LNCAP (cell line): ENCODE measurements around the gene SLC66A1.

Source experiments
- TF ChIP-seq, protein P1 (sequence below): fragments of 450-650 bp; IDR thresholded peaks from 2 replicates; pipeline ENCODE4 v1.5.1; 2017; ENCODE audit warnings: mild to moderate bottlenecking

Gene SLC66A1

DNA sequence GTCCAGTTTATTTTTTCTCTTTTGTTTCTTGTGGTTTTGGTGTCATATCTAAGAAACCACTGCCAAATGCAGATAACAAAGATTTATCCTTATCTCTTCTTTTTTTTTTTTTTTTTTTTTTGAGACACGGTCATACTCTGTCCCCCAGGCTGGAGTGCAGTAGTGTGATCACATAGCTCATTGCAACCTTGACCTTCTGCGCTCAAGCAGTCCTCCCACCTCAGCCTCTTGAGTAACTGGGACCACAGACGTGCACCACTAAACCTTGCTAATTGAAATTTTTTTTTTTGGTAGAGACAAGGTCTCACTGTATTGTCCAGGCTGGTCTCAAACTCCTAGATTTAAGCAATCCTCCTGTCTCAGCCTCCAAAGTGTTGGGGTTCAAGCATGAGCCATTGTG, 8.9 kb downstream of the SLC66A1 start:
- TF ChIP-seq, protein P1, sequence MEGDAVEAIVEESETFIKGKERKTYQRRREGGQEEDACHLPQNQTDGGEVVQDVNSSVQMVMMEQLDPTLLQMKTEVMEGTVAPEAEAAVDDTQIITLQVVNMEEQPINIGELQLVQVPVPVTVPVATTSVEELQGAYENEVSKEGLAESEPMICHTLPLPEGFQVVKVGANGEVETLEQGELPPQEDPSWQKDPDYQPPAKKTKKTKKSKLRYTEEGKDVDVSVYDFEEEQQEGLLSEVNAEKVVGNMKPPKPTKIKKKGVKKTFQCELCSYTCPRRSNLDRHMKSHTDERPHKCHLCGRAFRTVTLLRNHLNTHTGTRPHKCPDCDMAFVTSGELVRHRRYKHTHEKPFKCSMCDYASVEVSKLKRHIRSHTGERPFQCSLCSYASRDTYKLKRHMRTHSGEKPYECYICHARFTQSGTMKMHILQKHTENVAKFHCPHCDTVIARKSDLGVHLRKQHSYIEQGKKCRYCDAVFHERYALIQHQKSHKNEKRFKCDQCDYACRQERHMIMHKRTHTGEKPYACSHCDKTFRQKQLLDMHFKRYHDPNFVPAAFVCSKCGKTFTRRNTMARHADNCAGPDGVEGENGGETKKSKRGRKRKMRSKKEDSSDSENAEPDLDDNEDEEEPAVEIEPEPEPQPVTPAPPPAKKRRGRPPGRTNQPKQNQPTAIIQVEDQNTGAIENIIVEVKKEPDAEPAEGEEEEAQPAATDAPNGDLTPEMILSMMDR = no peak

DNA sequence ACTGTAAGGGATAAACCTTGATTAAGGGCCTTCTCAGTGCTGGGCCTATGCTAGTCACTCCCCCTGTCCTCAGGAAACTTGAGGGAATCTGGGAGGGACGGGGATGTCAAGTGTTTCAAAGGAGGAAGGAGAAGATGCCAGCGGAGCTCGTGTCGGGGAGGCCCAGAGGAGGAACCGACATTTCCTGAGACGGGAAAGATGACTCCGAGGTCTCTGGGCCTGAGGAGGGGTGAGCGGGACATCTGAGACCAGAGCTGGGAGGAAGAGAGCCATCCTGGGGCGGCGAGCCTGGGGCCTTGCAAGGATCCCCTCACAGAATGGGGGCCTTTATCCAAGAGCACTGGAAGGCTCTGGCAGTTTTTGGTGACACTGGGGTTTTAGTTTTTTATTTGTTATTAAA, 10.4 kb downstream of the SLC66A1 start:
- TF ChIP-seq, protein P1 = no peak

DNA sequence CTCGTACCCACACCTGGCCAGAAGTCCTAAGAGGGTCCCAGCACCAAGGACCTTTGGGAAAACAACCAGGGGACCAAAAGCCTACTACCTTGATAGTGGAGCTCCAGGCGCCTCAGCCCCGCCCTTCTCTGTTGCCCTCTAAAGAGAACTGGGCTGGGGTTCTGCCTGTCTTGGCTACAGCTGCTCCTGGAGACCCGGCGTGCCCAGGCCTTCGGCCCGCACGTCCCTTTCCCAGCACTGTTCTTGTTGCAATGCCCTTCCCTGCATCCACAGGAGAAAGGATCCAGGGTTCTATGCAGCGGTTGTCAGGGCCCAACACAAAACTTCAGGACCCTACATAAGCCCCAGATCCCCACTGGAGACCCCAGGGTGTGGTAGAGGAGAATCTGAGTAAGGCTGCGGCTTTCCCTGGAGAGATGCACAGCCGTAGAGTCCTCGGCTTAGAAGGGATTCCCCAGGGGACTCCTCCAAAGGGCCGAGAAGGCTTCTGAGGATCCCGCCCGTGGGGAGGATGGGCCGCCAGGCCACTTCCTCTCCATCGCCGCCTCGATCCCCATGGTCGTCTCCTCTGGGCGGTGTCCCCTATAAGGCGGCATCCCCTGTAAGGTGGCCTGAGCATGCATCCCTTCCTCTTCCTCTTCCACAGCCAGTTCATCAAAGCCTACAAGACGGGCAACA, 12.0 kb downstream of the SLC66A1 start:
- TF ChIP-seq, protein P1 = no peak

DNA sequence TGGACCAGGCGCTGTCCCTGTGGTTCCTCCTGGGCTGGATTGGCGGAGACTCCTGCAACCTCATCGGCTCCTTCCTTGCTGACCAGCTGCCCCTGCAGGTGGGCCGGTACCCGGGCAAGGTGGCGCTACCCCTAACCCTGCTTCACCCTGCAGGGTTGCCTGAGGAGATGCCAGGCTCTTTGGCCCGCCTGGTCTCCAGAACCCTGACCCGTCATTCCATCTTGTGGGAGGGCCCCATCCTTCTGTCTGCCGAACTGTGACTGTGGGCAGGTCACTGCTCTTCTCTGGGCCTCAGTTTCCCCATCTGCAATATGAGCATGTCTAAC, 12.5 kb downstream of the SLC66A1 start:
- TF ChIP-seq, protein P1 = no peak

DNA sequence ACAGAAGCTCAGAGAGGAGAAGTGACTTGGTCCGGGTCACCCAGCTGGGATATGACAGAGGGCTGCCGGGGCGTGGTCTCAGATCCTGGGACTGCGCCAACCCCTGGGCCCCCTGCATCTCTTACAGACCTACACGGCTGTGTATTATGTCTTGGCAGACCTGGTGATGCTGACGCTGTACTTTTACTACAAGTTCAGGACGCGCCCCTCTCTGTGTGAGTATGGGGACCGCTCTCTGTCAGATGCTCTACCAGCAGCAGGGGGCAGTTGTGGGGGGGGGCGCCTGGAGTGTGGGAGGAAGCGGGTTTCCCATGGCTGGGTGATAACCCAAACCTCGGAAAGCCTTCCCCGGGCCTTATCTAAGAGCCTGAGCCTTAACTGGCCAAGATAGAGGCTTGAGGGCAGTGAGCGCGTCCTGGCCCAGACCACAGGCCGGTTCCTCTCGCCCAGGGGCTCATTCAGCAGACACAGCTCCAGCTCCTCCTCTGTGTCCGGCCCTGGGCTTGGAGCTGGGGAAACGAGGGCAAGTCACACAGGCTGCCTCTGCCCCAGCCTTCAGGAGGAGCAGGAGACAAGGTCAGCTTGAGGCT, 13.3 kb downstream of the SLC66A1 start:
- TF ChIP-seq, protein P1 = no peak

DNA sequence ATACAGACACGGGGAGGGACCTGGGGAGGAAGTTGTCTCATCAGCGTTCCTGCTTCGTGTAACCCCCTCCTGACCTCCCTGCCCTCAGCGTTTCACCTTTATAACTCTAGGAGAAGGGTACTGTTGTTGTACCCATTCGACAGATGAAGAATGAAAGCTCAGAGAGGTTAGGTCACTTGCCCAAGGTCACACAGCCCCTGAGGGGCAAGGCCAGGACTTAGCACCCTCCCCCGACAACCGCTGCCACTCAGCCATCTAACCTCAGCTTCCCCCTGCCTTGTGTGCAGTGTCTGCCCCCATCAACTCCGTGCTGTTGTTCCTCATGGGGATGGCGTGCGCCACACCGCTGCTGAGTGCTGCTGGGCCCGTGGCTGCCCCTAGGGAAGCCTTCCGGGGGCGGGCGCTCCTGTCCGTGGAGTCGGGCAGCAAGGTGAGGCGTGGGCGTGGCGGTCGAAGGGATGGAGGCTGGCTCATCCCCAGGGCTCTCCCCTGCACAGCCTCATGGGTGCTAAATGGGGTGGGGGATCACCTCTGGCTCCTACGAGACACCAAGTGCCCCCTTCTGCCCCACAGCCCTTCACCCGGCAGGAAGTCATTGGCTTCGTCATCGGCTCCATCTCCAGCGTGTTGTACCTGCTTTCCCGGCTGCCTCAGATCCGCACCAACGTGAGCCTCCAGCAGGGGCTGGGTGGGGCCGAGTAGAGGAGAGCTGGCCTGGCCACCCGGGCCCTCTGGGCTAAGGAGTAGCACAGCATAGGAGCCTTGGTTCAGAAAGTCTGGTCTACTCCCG, 14.0 kb downstream of the SLC66A1 start:
- TF ChIP-seq, protein P1 = no peak

DNA sequence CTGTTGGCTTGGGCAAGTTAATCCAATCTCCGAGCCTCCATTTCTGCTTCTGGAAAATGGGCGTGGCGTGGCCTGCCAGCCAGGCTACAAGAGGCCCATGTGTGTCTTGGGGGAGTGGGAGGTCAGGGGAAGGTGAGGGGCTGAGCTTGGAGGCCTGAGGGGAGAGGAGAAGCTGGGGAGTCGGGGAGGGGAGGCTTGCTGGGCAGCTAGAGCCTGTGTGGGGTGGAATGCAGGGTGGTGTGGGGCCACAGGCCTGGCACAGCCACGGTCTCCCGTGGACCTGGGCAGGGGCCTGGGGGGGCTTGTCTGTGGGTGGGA, 14.6 kb downstream of the SLC66A1 start:
- TF ChIP-seq, protein P1 = no peak
